HepG2 (cell line): Measurements from ENCODE around the gene SLC16A3. TPM values are rescaled to one million over a fixed set of nuclear protein-coding genes. Genes with fewer than 3 reads are reported as not detected.
A peak's percentile ranks its signal among the peaks of the same experiment; 100 is the strongest.

Source experiments
- ESRRA ChIP-seq: sonication (generic); formaldehyde crosslinking; IDR thresholded peaks from 2 replicates; pipeline ENCODE4 v1.5.1; 2020; ENCODE audit warnings: mild to moderate bottlenecking, low read depth, missing genetic modification reagents
- HES4 ChIP-seq: sonication (generic); formaldehyde crosslinking; IDR thresholded peaks from 2 replicates; pipeline ENCODE4 v1.9.0; 2021; ENCODE audit warnings: mild to moderate bottlenecking, missing genetic modification reagents, borderline replicate concordance
- ISX ChIP-seq: sonication (generic); formaldehyde crosslinking; conservative IDR thresholded peaks from 2 replicates; pipeline ENCODE4 v1.5.0; 2020; ENCODE audit warnings: missing genetic modification reagents
- KDM5A ChIP-seq: fragments of 200-600 bp; sonication (generic); IDR thresholded peaks from 2 replicates; pipeline ENCODE4 v1.7.0; 2018; ENCODE audit warnings: antibody characterized with exemption, mild to moderate bottlenecking, low read length, borderline replicate concordance
- MLX ChIP-seq: IDR thresholded peaks from 2 replicates; pipeline ENCODE4 v1.6.1; 2016
- NR2C2 ChIP-seq: sonication (generic); formaldehyde crosslinking; IDR thresholded peaks from 2 replicates; pipeline ENCODE4 v1.4.0; 2020; ENCODE audit warnings: missing genetic modification reagents, mild to moderate bottlenecking, moderate library complexity, borderline replicate concordance
- NR2F2 ChIP-seq: IDR thresholded peaks from 2 replicates; pipeline ENCODE4 v1.6.1; 2012; ENCODE audit warnings: low read depth, inconsistent platforms, borderline replicate concordance
- RAD51 ChIP-seq: fragments of 450-650 bp; IDR thresholded peaks from 2 replicates; pipeline ENCODE4 v1.6.1; 2016; ENCODE audit warnings: borderline replicate concordance
- RFXAP ChIP-seq: sonication (generic); formaldehyde crosslinking; IDR thresholded peaks from 2 replicates; pipeline ENCODE4 v1.4.0; 2020; ENCODE audit warnings: missing genetic modification reagents, borderline replicate concordance
- SOX5 ChIP-seq: IDR thresholded peaks from 2 replicates; pipeline ENCODE4 v1.6.1; 2016; ENCODE audit warnings: borderline replicate concordance
- TCF7L2 ChIP-seq: IDR thresholded peaks from 2 replicates; pipeline ENCODE4 v1.6.1; 2011; ENCODE audit warnings: mild to moderate bottlenecking, low read depth, low read length, moderate library complexity
- ZBTB3 ChIP-seq: sonication (generic); formaldehyde crosslinking; IDR thresholded peaks from 2 replicates; pipeline ENCODE4 v1.4.0; 2020; ENCODE audit warnings: low read depth, mild to moderate bottlenecking, moderate library complexity, missing genetic modification reagents, borderline replicate concordance
- ZBTB33 ChIP-seq: sonication (generic); formaldehyde crosslinking; IDR thresholded peaks from 2 replicates; pipeline ENCODE4 v1.4.0; 2020; ENCODE audit warnings: missing genetic modification reagents
- ZBTB7A ChIP-seq: sonication (generic); formaldehyde crosslinking; IDR thresholded peaks from 2 replicates; pipeline ENCODE4 v1.8.0; 2022; ENCODE audit warnings: mild to moderate bottlenecking, missing genetic modification reagents
- ZFP41 ChIP-seq: sonication (generic); formaldehyde crosslinking; IDR thresholded peaks from 2 replicates; pipeline ENCODE4 v1.4.0; 2020; ENCODE audit warnings: mild to moderate bottlenecking, missing genetic modification reagents, borderline replicate concordance
- ZFX ChIP-seq: sonication (generic); formaldehyde crosslinking; IDR thresholded peaks from 2 replicates; pipeline ENCODE4 v1.4.0; 2020; ENCODE audit warnings: mild to moderate bottlenecking, low read depth, missing genetic modification reagents, moderate library complexity
- ZNF20 ChIP-seq: sonication (generic); formaldehyde crosslinking; IDR thresholded peaks from 2 replicates; pipeline ENCODE4 v1.4.0; 2020; ENCODE audit warnings: mild to moderate bottlenecking, moderate library complexity, missing genetic modification reagents
- ZNF264 ChIP-seq: sonication (generic); formaldehyde crosslinking; IDR thresholded peaks from 2 replicates; pipeline ENCODE4 v1.4.0; 2020; ENCODE audit warnings: missing genetic modification reagents
- ZNF30 ChIP-seq: sonication (generic); formaldehyde crosslinking; IDR thresholded peaks from 2 replicates; pipeline ENCODE4 v1.5.0; 2020; ENCODE audit warnings: mild to moderate bottlenecking, missing genetic modification reagents
- ZNF329 ChIP-seq: sonication (generic); formaldehyde crosslinking; IDR thresholded peaks from 2 replicates; pipeline ENCODE4 v1.9.0; 2021; ENCODE audit warnings: low read depth, mild to moderate bottlenecking, missing genetic modification reagents
- ZNF670 ChIP-seq: sonication (generic); formaldehyde crosslinking; IDR thresholded peaks from 2 replicates; pipeline ENCODE4 v1.8.0; 2022; ENCODE audit warnings: mild to moderate bottlenecking, missing genetic modification reagents, borderline replicate concordance
- ZNF7 ChIP-seq: IDR thresholded peaks from 2 replicates; pipeline ENCODE4 v1.6.1; 2016; ENCODE audit warnings: missing biosample characterization, missing genetic modification reagents
- ZNF772 ChIP-seq: sonication (generic); formaldehyde crosslinking; IDR thresholded peaks from 2 replicates; pipeline ENCODE4 v1.5.0; 2020; ENCODE audit warnings: mild to moderate bottlenecking, missing genetic modification reagents
- ZNF788 ChIP-seq: sonication (generic); formaldehyde crosslinking; IDR thresholded peaks from 2 replicates; pipeline ENCODE4 v1.5.0; 2020; ENCODE audit warnings: mild to moderate bottlenecking, missing genetic modification reagents, borderline replicate concordance
- ZNF839 ChIP-seq: sonication (generic); formaldehyde crosslinking; IDR thresholded peaks from 2 replicates; pipeline ENCODE4 v1.4.0; 2020; ENCODE audit warnings: missing genetic modification reagents, mild to moderate bottlenecking, borderline replicate concordance
- polyA plus RNA-seq, 8 experiments: library from polyadenylated mRNA; depleted of rRNA in 3 of 8; stranded (reverse) in 7 of 8; unstranded in 1 of 8; fragments of >200 nt; fragmentation: Illumina TruSeq in 4 of 8; extraction: Trizol in 4 of 8; gene quantifications; 2 replicates each; pipeline versions ENCODE4 v1.2.1 to v1.2.3, GENCODE V29; 2011 to 2016; ENCODE audit warnings: low read depth in 4 of 8, missing spikeins in 1 of 8, mixed read lengths in 1 of 8; ENCODE audit not compliant: insufficient read depth in 1 of 8
- total RNA-seq, 5 experiments: library from RNA; depleted of rRNA; stranded (reverse); fragments of >200 nt; fragmentation: Illumina TruSeq; extraction: Trizol; gene quantifications; 2 replicates each; pipeline ENCODE4 v1.2.3, GENCODE V29; 2016; ENCODE audit warnings: low read depth in 1 of 5
- TF ChIP-seq, protein P1 (sequence below), 2 experiments: fragments of 450-650 bp in 1 of 2; sonication (generic) in 1 of 2; formaldehyde crosslinking; IDR thresholded peaks; 2 replicates each; pipeline versions ENCODE4 v1.5.0 to v1.8.0; 2020 to 2022; ENCODE audit warnings: mild to moderate bottlenecking in 1 of 2, missing genetic modification reagents in 1 of 2

Gene SLC16A3
- total and polyA plus RNA-seq, 2 of the 13 experiments (the other 11 are each of a cell fraction or from before 2014, with no cell fraction given): 242 to 349 TPM

DNA sequence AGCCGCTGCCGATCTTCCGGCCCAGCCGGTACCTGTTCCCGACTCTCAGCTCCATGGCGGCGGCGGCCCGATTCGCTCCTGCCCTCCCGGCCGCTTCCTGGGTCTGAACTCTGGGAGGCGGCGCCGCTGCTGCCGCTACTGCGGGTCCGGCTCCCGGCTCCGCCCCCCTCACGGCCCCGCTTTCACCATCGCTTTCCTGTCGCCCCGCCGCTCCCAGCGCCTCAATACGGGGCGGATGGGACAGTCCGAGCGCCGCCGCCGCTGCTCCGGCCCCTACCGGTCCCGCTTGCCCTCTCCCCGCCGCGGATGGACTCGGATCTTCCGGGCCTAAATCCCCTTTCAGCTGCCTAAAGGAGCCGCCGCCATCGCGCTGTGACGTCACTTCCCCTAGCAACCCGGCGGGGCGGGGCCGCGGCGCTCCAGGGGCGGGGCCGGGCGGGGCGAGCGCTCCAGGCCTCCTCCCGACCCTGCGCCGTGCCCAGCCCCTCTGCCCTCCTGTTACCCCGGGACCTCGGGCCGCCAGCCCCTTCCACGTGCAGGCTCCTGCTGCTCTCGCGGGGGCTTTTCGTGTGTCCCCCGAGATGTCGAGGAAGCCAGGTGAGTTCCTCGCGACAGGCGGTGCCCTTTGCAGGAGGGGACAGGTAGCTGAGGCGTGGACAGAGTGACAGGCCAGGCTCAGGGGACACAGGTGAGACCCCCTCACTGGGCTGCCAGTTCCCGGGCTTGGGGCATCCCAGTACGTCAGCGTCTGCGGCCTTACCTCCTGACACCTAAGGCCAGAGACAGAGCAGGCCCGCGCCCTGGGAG lies 44.7 kb downstream of the SLC16A3 start, which contains the start of gene CSNK1D (continued):
- TF ChIP-seq, protein P1, sequence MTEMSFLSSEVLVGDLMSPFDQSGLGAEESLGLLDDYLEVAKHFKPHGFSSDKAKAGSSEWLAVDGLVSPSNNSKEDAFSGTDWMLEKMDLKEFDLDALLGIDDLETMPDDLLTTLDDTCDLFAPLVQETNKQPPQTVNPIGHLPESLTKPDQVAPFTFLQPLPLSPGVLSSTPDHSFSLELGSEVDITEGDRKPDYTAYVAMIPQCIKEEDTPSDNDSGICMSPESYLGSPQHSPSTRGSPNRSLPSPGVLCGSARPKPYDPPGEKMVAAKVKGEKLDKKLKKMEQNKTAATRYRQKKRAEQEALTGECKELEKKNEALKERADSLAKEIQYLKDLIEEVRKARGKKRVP (CRISPR knock-in tag; IDR thresholded peaks at IDR 0.05): peak in 1 of 2 experiments; percentile 64; a peak in 1 of 4 replicates
- no peak for TF ChIP-seq RAD51
- peak; percentile 73; the same call in 1 of the 2 replicates for TF ChIP-seq ESRRA (CRISPR knock-in tag)
- TF ChIP-seq ZNF20: peak; percentile 71
- peak; percentile 82; the same call in 1 of the 2 replicates for TF ChIP-seq ZNF670 (CRISPR knock-in tag)
- peak; percentile 86 for TF ChIP-seq ZBTB7A (CRISPR knock-in tag)
- TF ChIP-seq ZBTB3 (CRISPR knock-in tag): 0 out of 2 replicates have a peak, but pooled peaks have one; percentile 74
- TF ChIP-seq ZBTB33 (CRISPR knock-in tag): 0 out of 2 replicates have a peak, but pooled peaks have one; percentile 54
- peak; percentile 62; the same call in 1 of the 2 replicates for TF ChIP-seq NR2C2 (CRISPR knock-in tag)
- peak; percentile 73; the same call in 1 of the 2 replicates for TF ChIP-seq ZNF772 (CRISPR knock-in tag)
- no peak for TF ChIP-seq ZNF7 (CRISPR knock-in tag)
- no peak for TF ChIP-seq ZFP41 (CRISPR knock-in tag)
- TF ChIP-seq KDM5A: peak; percentile 50; the same call in 1 of the 2 replicates
- TF ChIP-seq ZNF264 (CRISPR knock-in tag): peak; percentile 18; the same call in 1 of the 2 replicates
- TF ChIP-seq SOX5 (CRISPR knock-in tag): peak; percentile 69
- peak; percentile 96 for TF ChIP-seq RFXAP (CRISPR knock-in tag)
- TF ChIP-seq ZNF30: peak; percentile 93; the same call in 1 of the 2 replicates
- peak; percentile 60; the same call in 1 of the 2 replicates for TF ChIP-seq NR2F2
- peak; percentile 82; the same call in 1 of the 2 replicates for TF ChIP-seq ZNF839 (CRISPR knock-in tag)
- 0 out of 2 replicates have a peak, but pooled peaks have one; percentile 30 for TF ChIP-seq MLX (CRISPR knock-in tag)
- TF ChIP-seq ZNF329 (CRISPR knock-in tag): peak; percentile 86; the same call in 1 of the 2 replicates
- no peak for TF ChIP-seq TCF7L2
- TF ChIP-seq ISX (CRISPR knock-in tag): 0 out of 2 replicates have a peak, but pooled peaks have one; percentile 50
- peak; percentile 88; the same call in 1 of the 2 replicates for TF ChIP-seq ZNF788 (CRISPR knock-in tag)
- TF ChIP-seq ZFX: peak; percentile 97
- TF ChIP-seq HES4 (CRISPR knock-in tag): peak; percentile 17; the same call in 1 of the 2 replicates
